Fibroblast of pulmonary artery (primary cell): ENCODE results near the gene TMPRSS13.

Source experiments
- DNase-seq: peaks from one replicate; pipeline ENCODE4 v3.0.0-alpha.2; 2010; ENCODE audit warnings: low read depth
- H3K4me3 ChIP-seq: replicated peaks from 2 replicates; pipeline ENCODE4 v1.5.1; 2011; ENCODE audit warnings: low read depth, mild to moderate bottlenecking, control low read depth, low read length, moderate library complexity
- CTCF ChIP-seq: IDR thresholded peaks from 2 replicates; pipeline ENCODE4 v1.5.1; 2011; ENCODE audit warnings: mild to moderate bottlenecking, control low read depth, low read length, inconsistent platforms; ENCODE audit errors: missing control alignments

Gene TMPRSS13

GRCh38 chr11:117876059-117876340 is 53.2 kb downstream of the TMPRSS13 start:
- no peak for DNase-seq
- H3K4me3 ChIP-seq = no peak overlapping the region
- TF ChIP-seq CTCF = no peak

GRCh38 chr11:117875382-117876058 is 53.7 kb downstream of the TMPRSS13 start:
- H3K4me3 ChIP-seq = no peak overlapping the region
- no peak for DNase-seq
- no peak for TF ChIP-seq CTCF

- DNase-seq = no peak
- no peak overlapping the region for H3K4me3 ChIP-seq
- TF ChIP-seq CTCF = no peak
Observed at GRCh38 chr11:117874910-117875381, 54.3 kb downstream of the TMPRSS13 start.

GRCh38 chr11:117874253-117874909 is 54.8 kb downstream of the TMPRSS13 start:
- TF ChIP-seq CTCF = no peak
- H3K4me3 ChIP-seq = no peak overlapping the region

GRCh38 chr11:117873828-117874125 is 55.4 kb downstream of the TMPRSS13 start:
- no peak for DNase-seq
- no peak for TF ChIP-seq CTCF
- no peak overlapping the region for H3K4me3 ChIP-seq

More at GRCh38 chr11:117874253-117874909, 54.8 kb downstream of the TMPRSS13 start:
- no peak for DNase-seq

GRCh38 chr11:117872975-117873827 is 56.0 kb downstream of the TMPRSS13 start:
- H3K4me3 ChIP-seq = no peak overlapping the region
- TF ChIP-seq CTCF = no peak
- DNase-seq = no peak
